ENCODE measurements around the gene PNPLA8.
"Not testable (repeated sequence)": the region's sequence is repeated elsewhere in the genome, so short reads cannot be mapped to it uniquely, and the experiment has no call there.

PNPLA8 gene

DNA sequence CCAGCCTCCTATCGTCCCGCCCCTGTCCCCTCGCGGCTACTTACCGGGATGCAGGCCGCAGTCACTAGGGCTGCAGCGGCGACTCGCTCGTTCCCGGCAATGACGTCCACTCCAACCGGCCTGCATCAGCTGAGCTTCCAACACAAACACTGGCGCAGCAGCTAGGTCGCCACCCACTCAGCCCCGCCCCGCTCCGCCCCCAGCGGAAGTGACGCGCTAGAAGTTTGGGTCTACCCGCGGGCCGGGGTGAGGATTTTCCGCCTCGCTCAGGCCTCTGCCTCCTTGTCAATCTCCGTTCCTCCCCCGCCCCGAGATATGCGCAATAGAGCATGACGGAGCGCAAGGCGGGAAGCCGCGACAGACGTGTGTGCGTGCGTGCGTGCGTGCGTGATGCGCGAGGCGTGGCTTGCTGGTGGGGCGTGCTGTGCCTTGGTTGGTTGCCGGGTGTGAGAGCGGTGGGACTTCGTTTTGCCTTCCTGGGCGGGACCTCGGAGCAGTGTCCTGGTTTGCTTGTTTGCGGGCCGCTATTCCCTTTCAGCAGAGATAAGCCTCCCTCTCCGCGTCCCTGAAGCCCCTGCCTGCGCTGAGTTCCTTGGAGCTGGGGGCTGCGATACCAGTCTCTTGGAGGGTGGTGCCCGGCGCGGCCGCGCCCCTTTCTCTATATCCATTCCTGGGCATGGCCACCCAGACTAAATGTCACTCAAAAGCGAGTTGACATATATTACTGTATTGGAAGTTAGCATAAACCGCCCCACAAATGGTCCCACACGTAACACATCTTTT lies at the start of gene PNPLA8:
TSS of gene PNPLA8 (minus strand) at position 151 of the 783 bp plus-strand sequence. CDS start 10,644 bp downstream, outside the sequence.
- peak; percentile 100 for DNase-seq

DNA sequence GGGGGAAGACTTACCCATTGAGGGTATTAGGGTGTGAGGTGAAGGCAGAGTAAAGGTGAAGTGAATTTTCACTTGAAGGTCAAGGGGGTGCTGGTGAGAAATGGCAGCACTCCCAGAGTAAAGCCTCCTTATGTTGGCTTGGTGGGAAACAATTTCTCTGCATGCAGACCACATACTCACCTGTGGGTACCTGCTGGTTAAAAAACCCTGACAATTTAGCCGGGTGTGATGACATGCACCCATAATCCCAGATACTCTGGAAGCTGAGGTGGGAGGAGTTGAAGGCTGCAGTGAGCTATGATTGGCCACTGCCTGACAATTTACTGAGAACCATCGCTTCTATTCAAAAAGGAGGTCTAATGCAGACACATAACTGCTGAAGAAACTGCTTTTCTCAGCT lies 49.2 kb upstream of the PNPLA8 start:
- DNase-seq: no peak

- DNase-seq: no peak
Observed at GRCh38 chr7:108572480-108572879, 46.5 kb upstream of the PNPLA8 start.

DNA sequence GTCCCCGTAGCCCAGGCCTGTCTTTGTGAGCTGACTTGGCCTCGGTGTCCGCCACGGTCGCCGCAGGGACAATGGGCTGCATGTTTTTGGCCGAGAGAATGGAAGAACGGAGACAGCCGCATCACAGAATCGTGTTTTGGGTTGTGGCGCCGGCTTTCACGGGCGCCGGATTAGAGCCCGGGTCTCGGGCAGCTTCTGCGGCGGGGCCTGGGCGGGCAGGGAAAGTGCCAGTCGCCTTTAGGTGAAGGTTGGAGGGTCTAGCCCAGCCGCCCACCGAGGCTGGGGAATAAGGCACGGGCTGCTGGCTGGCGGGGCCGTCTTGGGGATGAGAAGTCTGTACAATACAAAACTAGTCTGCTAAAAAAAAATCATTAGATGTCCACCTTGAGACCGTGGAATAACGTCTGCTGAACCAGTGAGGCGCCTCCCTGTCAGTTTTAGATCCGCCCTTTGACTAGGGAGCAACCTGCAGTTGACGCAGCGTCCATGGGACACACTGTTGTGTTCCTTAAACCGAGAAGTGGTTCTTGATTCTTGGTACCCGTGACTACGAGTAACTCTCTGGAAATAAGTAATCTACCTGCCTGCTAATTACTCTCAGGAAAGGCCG lies 44.3 kb upstream of the PNPLA8 start:
- peak; percentile 18 to 25 for DNase-seq

- DNase-seq: peak; percentile 99
Observed at GRCh38 chr7:108569381-108570145, 43.6 kb upstream of the PNPLA8 start, which contains the start of the genes DNAJB9 and THAP5. Gene DNAJB9, plus strand, starts transcription at chr7:108569874. Its CDS starts 1,853 bp downstream, at chr7:108571727. Gene THAP5, minus strand, starts transcription at chr7:108569706. Its CDS starts 137 bp downstream, at chr7:108569569.

DNA sequence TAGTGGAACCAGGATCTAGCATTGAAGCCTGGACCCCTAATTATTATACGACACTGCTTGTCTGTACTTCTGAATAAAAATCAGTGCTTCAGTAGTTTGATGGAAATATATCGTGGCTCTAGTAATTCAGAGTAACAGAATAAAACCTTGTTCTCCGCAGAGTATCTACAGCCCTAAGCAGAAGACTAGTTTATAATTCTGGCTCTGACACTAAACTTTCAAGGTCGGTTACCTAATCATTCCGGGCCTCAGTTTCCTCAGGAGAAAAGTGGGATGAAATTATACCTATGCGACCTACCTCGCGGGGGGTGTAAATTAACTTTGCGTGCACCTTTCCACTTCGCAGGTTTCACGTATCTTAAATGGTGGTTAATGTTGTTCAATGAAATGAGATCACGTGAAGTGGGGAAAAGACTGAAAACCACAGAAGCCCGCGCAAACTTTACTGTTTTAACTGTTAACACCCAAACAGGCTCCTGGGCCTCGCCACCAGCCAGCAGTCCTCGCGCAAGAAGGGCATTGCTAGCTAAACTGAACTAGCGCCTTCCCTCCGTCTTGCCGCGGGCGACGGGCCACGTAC lies 43.0 kb upstream of the PNPLA8 start:
- peak in 1 of 2 experiments; percentile 32 for DNase-seq

- DNase-seq: no peak
Observed at GRCh38 chr7:108565987-108566386, 40.1 kb upstream of the PNPLA8 start.

DNA sequence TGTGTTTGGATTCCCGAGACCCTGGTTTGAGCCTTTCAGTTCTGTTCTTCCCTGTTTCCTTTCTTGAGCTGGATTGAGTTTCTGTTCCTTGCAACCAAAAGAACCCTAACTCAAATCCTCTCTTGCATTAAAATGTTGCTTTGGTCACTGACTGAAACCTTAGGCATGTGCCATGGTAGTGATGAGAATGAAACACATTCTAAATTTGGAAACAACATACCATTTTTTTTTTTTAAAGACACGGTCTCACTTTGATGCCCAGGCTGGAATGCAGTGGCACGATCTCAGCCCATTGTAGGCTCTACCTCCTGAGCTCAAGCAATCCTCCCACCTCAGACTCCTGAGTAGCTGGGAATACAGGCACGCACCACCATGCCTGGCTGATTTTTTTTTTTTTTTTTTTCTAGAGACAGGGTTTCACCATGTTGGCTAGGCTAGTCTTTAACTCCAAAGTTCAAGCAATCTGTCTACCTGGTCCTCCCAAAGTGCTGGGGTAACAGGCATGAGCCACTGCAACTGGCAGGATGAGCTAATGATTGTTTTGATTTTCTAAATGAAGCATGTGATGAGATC lies 35.2 kb upstream of the PNPLA8 start:
- no peak for DNase-seq

DNA sequence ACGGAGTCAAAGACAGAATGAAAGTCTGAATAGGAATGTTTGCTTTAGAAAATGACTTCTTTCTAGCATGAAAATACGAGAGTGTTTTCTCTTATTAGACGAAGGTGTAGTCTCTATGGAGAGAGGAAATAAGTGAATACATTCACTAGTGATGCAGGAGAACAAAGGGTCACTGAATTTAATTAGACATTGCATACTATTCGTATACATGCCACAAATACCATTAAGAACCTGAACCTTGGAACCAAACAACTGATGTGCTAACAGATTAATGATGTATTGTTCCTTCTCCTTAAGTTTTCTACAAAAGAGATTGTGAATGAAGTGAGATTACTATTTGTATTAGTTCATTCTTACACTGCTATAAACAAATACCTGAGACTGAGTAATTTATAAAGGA lies 33.3 kb upstream of the PNPLA8 start:
- no peak for DNase-seq

GRCh38 chr7:108557617-108558016 lies 31.7 kb upstream of the PNPLA8 start:
- DNase-seq: no peak

- DNase-seq: no peak
Observed at GRCh38 chr7:108557191-108557590, 31.3 kb upstream of the PNPLA8 start.

GRCh38 chr7:108556665-108557064 lies 30.7 kb upstream of the PNPLA8 start:
- not testable (repeated sequence) for DNase-seq

DNA sequence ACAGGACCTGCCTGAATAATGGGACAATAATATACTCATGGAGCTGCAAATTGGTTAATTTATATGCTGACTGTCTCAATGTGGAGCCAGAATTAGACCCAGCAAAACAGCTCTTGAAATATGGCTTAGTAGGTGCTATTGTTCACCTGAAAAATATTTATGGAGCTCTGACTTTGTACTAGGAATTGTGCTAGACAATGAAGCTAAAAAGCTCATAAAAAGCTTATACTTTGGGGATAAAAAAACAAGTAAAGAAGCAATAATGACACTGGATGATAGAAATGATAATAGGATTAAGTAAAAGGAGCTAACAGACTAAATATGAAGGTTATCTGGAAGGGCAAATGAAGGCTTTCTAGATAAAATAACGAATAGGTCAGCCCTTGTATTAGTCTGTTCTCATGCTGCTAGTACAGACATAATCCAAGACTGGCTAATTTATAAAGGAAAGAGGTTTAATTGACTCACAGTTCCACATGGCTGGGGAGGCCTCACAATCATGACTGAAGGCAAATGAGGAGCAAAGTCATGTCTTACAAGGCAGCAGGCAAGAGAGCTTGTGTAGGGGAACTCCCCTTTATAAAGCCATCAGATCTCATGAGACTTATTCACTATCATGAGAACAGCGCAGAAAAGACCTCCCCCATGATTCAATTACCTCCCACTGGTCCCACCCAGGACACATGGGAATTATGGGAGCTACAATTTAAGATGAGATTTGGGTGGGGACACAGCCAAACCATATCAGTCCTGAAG lies 22.4 kb upstream of the PNPLA8 start:
- DNase-seq: not testable (repeated sequence)

DNA sequence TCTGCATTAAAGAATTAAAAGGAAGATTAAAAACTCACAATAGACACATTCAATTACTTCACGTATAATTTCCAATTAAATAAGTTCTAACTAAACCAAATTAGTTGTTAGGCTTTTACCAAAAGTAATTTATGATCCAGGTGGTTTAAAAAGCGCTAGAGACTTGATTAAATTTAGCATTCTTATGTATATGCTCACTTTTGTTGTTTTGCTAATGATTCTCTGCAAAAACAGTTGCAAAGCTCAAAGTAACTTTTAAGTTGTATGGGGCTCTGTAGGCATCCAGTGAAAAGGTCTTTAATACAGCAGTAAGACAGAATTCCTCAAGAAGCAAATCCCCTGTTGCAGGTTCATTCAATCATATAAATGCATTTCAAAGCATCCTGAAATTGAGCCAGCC lies 15.5 kb upstream of the PNPLA8 start:
- no peak for DNase-seq

GRCh38 chr7:108538685-108539084 lies 12.8 kb upstream of the PNPLA8 start:
- not testable (repeated sequence) for DNase-seq

DNA sequence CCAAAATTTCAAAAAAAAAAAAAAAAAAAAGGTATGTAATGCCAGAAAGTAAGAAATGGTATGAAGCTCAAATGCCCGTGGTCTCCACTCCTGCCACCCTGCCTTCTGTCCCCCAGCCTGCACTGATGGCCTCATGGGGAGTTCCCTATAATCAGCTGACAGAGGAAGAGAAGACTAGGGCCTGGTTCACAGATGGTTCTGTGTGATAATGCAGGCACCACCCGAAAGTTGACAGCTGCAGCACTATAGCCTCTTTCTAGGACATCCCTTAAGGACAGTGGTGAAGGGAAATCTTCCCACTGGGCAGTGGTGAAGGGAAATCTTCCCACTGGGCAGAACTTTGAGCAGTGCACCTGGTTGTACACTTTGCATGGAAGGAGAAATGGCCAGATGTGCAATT lies 12.3 kb upstream of the PNPLA8 start:
- not testable (repeated sequence) for DNase-seq

GRCh38 chr7:108537229-108537628 lies 11.3 kb upstream of the PNPLA8 start:
- no peak for DNase-seq

DNA sequence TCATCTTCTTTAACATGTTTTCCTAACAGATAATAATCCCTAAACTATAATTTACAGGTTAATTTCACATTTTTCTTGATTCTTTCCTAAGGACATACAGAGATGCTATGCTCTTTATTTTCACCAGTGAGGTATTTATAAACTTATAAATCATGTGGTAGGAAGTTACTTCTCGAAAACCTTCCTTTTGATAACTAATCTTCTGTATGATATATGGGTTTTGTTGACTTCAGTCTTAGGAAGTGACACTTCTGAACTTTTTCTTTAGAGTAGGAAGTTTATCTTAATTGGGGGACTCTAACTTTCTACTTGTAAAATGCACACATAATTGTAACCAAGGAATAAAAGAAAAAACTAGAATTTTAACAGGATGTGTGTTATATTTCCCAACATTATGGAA lies 9.8 kb upstream of the PNPLA8 start:
- no peak for DNase-seq

GRCh38 chr7:108535257-108535656 lies 9.3 kb upstream of the PNPLA8 start:
- DNase-seq: no peak

- no peak for DNase-seq
Observed at GRCh38 chr7:108533712-108534111, 7.8 kb upstream of the PNPLA8 start.

DNA sequence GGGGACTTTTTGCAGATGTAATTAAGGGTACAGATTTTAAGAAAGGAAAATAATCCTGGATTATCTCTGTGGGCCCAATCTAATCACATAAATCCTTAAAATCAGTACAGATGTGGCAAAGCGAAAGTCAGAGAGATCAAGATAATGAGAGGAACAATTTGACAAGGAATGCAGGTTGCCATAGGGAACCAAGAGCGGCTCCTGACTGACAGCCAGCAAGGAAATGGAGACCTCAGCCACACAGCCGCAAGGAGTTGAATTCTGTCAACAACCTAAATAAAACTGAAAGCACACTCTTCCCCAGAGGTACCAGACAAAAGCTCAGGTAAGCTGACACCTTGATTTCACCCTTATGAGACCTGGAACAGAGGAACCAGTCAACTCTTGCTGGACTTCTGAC lies 3.4 kb upstream of the PNPLA8 start:
- no peak for DNase-seq

DNA sequence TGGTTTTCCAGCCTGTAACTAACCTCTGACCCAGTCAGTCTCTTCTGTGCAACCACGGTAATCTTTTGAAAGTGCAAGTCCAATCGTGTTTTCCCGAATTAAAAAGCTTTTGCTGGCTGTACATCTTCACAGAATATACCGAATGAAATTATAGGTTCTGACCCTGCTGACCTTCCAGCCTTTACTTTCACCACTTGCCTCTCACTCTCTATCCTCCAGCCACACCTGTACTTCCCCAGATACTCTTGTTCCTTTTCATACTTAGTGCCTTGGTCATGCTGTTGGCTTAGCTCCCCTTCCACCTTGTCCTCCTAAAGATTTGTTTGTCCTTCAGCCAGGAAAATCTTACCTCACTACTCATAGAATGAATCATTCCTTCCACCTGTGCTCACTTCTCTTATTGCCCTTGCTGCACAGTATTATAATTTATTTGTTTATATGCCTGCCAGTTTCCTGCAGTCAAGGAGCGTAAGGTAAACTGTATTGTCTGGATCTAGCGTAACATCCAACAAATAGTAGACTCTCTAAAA lies 2.3 kb upstream of the PNPLA8 start:
- DNase-seq: no peak
